HepG2 (cell line): ENCODE results near the gene SNAI3. TPM values are rescaled to one million over a fixed set of nuclear protein-coding genes. Genes with fewer than 3 reads are reported as not detected.

Experiments
- ATAC-seq: fragments of 200-7000 bp; cut with Tn5 transposase; 3 replicates; pipeline ENCODE4 v1.9.1; 2020; ENCODE audit warnings: mild to moderate bottlenecking, moderate library complexity
- BruUV-seq: library from RNA; stranded (reverse); fragments of 400-500 nt; replicated peaks from 2 replicates; lab custom pipeline; 2021; lab: Mats Ljungman, UMichigan
- CTCF ChIA-PET: fragments of 300-600 bp; formaldehyde crosslinking; extraction: SDS; loops from one replicate; lab custom pipeline; 2021; ENCODE audit warnings: low total read pairs, inconsistent platforms, low intra/inter-chr PET ratio; lab: Yijun Ruan, JAX
- POLR2A ChIA-PET: fragments of 350-600 bp; sonication (Branson Sonifier 250); formaldehyde crosslinking; loops from one replicate; lab custom pipeline; 2020; ENCODE audit warnings: antibody characterized with exemption, inconsistent platforms; lab: Yijun Ruan, JAX
- DNase-seq: peaks from one replicate; pipeline ENCODE4 v3.0.0-alpha.2; 2015; ENCODE audit warnings: low spot score
- FAIRE-seq: peaks from 3 replicates; lab custom pipeline; 2011; peaks lifted over from hg19 to GRCh38; lab: Jason Lieb, UNC
- H2AFZ ChIP-seq: one replicate; pipeline ENCODE4 v1.6.1; 2011; ENCODE audit warnings: low read length, inconsistent platforms
- H3K27ac ChIP-seq: fragments of 300-600 bp; 3 replicates; pipeline ENCODE4 v1.8.0; 2011; ENCODE audit warnings: mixed run types, mild to moderate bottlenecking, mixed read lengths, low read length, inconsistent platforms; ENCODE audit not compliant: insufficient read depth; ENCODE audit errors: extremely low read length
- H3K27me3 ChIP-seq, 2 experiments: fragments of 200-600 bp in 1 of 2; 2 replicates in 1 of 2; 3 replicates in 1 of 2; pipeline versions ENCODE4 v1.6.0 to v1.8.0; 2011; ENCODE audit warnings: low read length in 2 of 2, mild to moderate bottlenecking in 2 of 2, moderate library complexity in 2 of 2, inconsistent platforms in 1 of 2; ENCODE audit not compliant: insufficient read depth in 2 of 2, control insufficient read depth in 1 of 2
- H3K36me3 ChIP-seq, 2 experiments: fragments of 200-600 bp in 1 of 2; replicated peaks in 1 of 2; 2 replicates in 1 of 2; 3 replicates in 1 of 2; pipeline versions ENCODE4 v1.5.1 to v1.8.0; 2011; ENCODE audit warnings: low read length in 2 of 2, inconsistent platforms in 1 of 2; ENCODE audit not compliant: insufficient read depth in 2 of 2, control insufficient read depth in 1 of 2
- H3K4me1 ChIP-seq: 2 replicates; pipeline ENCODE4 v1.5.1; 2012; ENCODE audit warnings: low read length, inconsistent platforms; ENCODE audit not compliant: insufficient read depth
- H3K4me2 ChIP-seq: 2 replicates; pipeline ENCODE4 v1.6.0; 2011; ENCODE audit warnings: low read depth, low read length, inconsistent platforms
- H3K4me3 ChIP-seq, 3 experiments: fragments of 200-600 bp in 1 of 3; sonication (generic), shearing (Covaris generic) in 1 of 3; replicated peaks in 1 of 3; 2 replicates each; pipeline ENCODE4 v1.5.1; 2011 to 2016; ENCODE audit warnings: low read length in 3 of 3, inconsistent platforms in 2 of 3, low read depth in 2 of 3, mild to moderate bottlenecking in 2 of 3, control low read depth in 1 of 3, mixed read lengths in 1 of 3; ENCODE audit not compliant: insufficient read depth in 1 of 3
- H3K79me2 ChIP-seq: one replicate; pipeline ENCODE4 v1.6.1; 2011; ENCODE audit warnings: low read length, inconsistent platforms; ENCODE audit not compliant: insufficient read depth
- H3K9ac ChIP-seq: 2 replicates; pipeline ENCODE4 v1.6.0; 2011; ENCODE audit warnings: mild to moderate bottlenecking, low read depth, low read length, inconsistent platforms; ENCODE audit not compliant: insufficient read depth
- H3K9me3 ChIP-seq: 2 replicates; pipeline ENCODE4 v1.5.1; 2012; ENCODE audit warnings: mild to moderate bottlenecking, low read length
- H4K20me1 ChIP-seq: 2 replicates; pipeline ENCODE4 v1.6.0; 2011; ENCODE audit warnings: inconsistent platforms, mild to moderate bottlenecking, low read length, moderate library complexity; ENCODE audit not compliant: insufficient read depth
- ZHX2 ChIP-seq, 2 experiments: sonication (generic) in 1 of 2; formaldehyde crosslinking in 1 of 2; IDR thresholded peaks; 2 replicates each; pipeline versions ENCODE4 v1.6.1 to v1.9.0; 2014 to 2022; ENCODE audit warnings: antibody characterized with exemption in 1 of 2, borderline replicate concordance in 1 of 2, inconsistent platforms in 1 of 2, low read depth in 1 of 2, missing genetic modification reagents in 1 of 2
- ZNF234 ChIP-seq: sonication (generic); formaldehyde crosslinking; conservative IDR thresholded peaks from 2 replicates; pipeline ENCODE4 v1.5.1; 2020; ENCODE audit warnings: mild to moderate bottlenecking, missing genetic modification reagents
- ZNF317 ChIP-seq: sonication (generic); formaldehyde crosslinking; IDR thresholded peaks from 2 replicates; pipeline ENCODE4 v1.5.0; 2020; ENCODE audit warnings: mild to moderate bottlenecking, missing genetic modification reagents
- ZNF768 ChIP-seq: sonication (generic); formaldehyde crosslinking; IDR thresholded peaks from 2 replicates; pipeline ENCODE4 v1.4.0; 2020; ENCODE audit warnings: missing genetic modification reagents
- whole genome bisulfite sequencing: methylation state at CpG from one replicate; pipeline ENCODE4 v1.1.6; 2017; ENCODE audit warnings: low lambda C conversion rate; 5-methylcytosine and 5-hydroxymethylcytosine counted together
- in situ Hi-C: cut with HindIII; loops from 2 replicates; pipeline ENCODE4 v1.10.0; 2017; ENCODE audit warnings: low pct_unique_long_range_greater_than_20kb; ENCODE audit not compliant: extremely low pct_ligation_motif_present
- intact Hi-C: fragments of 100-400 bp; cut with micrococcal nuclease; formaldehyde crosslinking; loops from one replicate; pipeline ENCODE4 v1.10.0; 2022; ENCODE audit not compliant: unreplicated experiment
- polyA plus RNA-seq, 8 experiments: library from polyadenylated mRNA; depleted of rRNA in 3 of 8; stranded (reverse) in 7 of 8; unstranded in 1 of 8; fragments of >200 nt; fragmentation: Illumina TruSeq in 4 of 8; extraction: Trizol in 4 of 8; gene quantifications; 2 replicates each; pipeline versions ENCODE4 v1.2.1 to v1.2.3, GENCODE V29; 2011 to 2016; ENCODE audit warnings: low read depth in 4 of 8, missing spikeins in 1 of 8, mixed read lengths in 1 of 8; ENCODE audit not compliant: insufficient read depth in 1 of 8
- total RNA-seq, 5 experiments: library from RNA; depleted of rRNA; stranded (reverse); fragments of >200 nt; fragmentation: Illumina TruSeq; extraction: Trizol; gene quantifications; 2 replicates each; pipeline ENCODE4 v1.2.3, GENCODE V29; 2016; ENCODE audit warnings: low read depth in 1 of 5
- TF ChIP-seq, protein P1 (sequence below): sonication (generic); formaldehyde crosslinking; IDR thresholded peaks from 2 replicates; pipeline ENCODE4 v1.5.0; 2020; ENCODE audit warnings: missing genetic modification reagents, mild to moderate bottlenecking, borderline replicate concordance

The SNAI3 gene
- total and polyA plus RNA-seq, 2 of the 13 experiments (the other 11 are each of a cell fraction or from before 2014, with no cell fraction given): 0.09 to 0.18 TPM

GRCh38 chr16:88719267-88719932 lies 33.1 kb upstream of the SNAI3 start:
- H3K9me3 ChIP-seq: no peaks in the 10 kb centered on the region
- intact Hi-C loops: no loop called here
- H3K4me1 ChIP-seq: no peaks in the 10 kb centered on the region
- H3K27ac ChIP-seq: no peak overlapping the region
- H2AFZ ChIP-seq: no peak overlapping the region
- ATAC-seq: no peak
- no peak for DNase-seq
- peaks cover 63 to 93% of the 10 kb centered on the region in 2 experiments; a peak in 4 of 5 replicates for H3K36me3 ChIP-seq
- FAIRE-seq: no peak
- no peak overlapping the region for H3K4me2 ChIP-seq
- H4K20me1 ChIP-seq: no peaks in the 10 kb centered on the region
- TF ChIP-seq, protein P1, sequence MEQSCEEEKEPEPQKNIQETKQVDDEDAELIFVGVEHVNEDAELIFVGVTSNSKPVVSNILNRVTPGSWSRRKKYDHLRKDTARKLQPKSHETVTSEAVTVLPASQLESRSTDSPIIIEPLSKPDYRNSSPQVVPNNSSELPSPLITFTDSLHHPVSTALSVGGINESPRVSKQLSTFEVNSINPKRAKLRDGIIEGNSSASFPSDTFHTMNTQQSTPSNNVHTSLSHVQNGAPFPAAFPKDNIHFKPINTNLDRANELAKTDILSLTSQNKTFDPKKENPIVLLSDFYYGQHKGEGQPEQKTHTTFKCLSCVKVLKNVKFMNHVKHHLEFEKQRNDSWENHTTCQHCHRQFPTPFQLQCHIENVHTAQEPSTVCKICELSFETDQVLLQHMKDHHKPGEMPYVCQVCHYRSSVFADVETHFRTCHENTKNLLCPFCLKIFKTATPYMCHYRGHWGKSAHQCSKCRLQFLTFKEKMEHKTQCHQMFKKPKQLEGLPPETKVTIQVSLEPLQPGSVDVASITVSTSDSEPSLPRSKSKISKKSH (CRISPR knock-in tag): no peak
- TF ChIP-seq ZHX2 (IDR thresholded peaks at IDR 0.05; ENCODE audit: low read depth): no peak
- no peak for TF ChIP-seq ZHX2 (CRISPR knock-in tag; IDR thresholded peaks at IDR 0.05; ENCODE audit: borderline replicate concordance)
- 0 out of 2 replicates have a peak, but pooled peaks have one; percentile 11 for TF ChIP-seq ZNF768
- no peak for TF ChIP-seq ZNF234 (CRISPR knock-in tag)
- no peak for TF ChIP-seq ZNF317 (CRISPR knock-in tag)
- TF ChIP-seq, all 625 proteins: peak for 1
- ChIA-PET POLR2A (no interaction called here), CTCF (no interaction called here)
- in situ Hi-C loops: no loop called here
- BruUV-seq: TSS peak; percentile 23
- WGBS: 98% methylated on average over 26 of the region's 29 CpGs
- Histone ChIP-seq H3K79me2 (no peaks in the 10 kb centered on the region), H3K4me3 (no peak overlapping the region), H3K27me3 (no peaks in the 10 kb centered on the region), H3K9ac (no peak overlapping the region)
